DND-41 (cell line): ENCODE data around the gene MSANTD2.

Source experiments
- ATAC-seq: fragments of 200-7000 bp; cut with Tn5 transposase; 3 replicates; pipeline ENCODE4 v1.9.1; 2021; ENCODE audit warnings: low read depth; ENCODE audit not compliant: insufficient read depth
- DNase-seq: peaks from one replicate; pipeline ENCODE4 v3.0.0-alpha.2; 2020
- H2AFZ ChIP-seq: 2 replicates; pipeline ENCODE4 v1.6.0; 2012; ENCODE audit warnings: low read depth, low read length
- H3K27ac ChIP-seq: 2 replicates; pipeline ENCODE4 v1.5.1; 2012; ENCODE audit warnings: low read length, inconsistent platforms
- H3K27me3 ChIP-seq: fragments of 200-600 bp; sonication (generic); 2 replicates; pipeline ENCODE4 v1.6.0; 2012; ENCODE audit warnings: low read length, mild to moderate bottlenecking, inconsistent platforms; ENCODE audit not compliant: insufficient read depth, poor library complexity
- H3K36me3 ChIP-seq: 2 replicates; pipeline ENCODE4 v1.5.1; 2012; ENCODE audit warnings: low read length, inconsistent platforms; ENCODE audit not compliant: insufficient read depth
- H3K4me1 ChIP-seq: 2 replicates; pipeline ENCODE4 v1.5.1; 2012; ENCODE audit warnings: mild to moderate bottlenecking, low read length; ENCODE audit not compliant: insufficient read depth
- H3K4me2 ChIP-seq: 2 replicates; pipeline ENCODE4 v1.6.0; 2012; ENCODE audit warnings: mild to moderate bottlenecking, moderate library complexity, low read length, inconsistent platforms; ENCODE audit not compliant: insufficient read depth
- H3K4me3 ChIP-seq, 2 experiments: fragments of 200-600 bp in 1 of 2; shearing (Covaris generic) in 1 of 2; 2 replicates each; pipeline ENCODE4 v1.5.1; 2012 to 2016; ENCODE audit warnings: inconsistent platforms in 2 of 2, low read length in 2 of 2, mild to moderate bottlenecking in 2 of 2, low read depth in 1 of 2, moderate library complexity in 1 of 2
- H3K79me2 ChIP-seq: 2 replicates; pipeline ENCODE4 v1.6.0; 2012; ENCODE audit warnings: low read length, inconsistent platforms; ENCODE audit not compliant: insufficient read depth
- H3K9ac ChIP-seq: 2 replicates; pipeline ENCODE4 v1.6.0; 2012; ENCODE audit warnings: low read depth, mild to moderate bottlenecking, inconsistent platforms, low read length, moderate library complexity
- H3K9me3 ChIP-seq: 2 replicates; pipeline ENCODE4 v1.5.1; 2012; ENCODE audit warnings: low read length, moderate library complexity, mild to moderate bottlenecking, inconsistent platforms; ENCODE audit not compliant: insufficient read depth, severe bottlenecking
- H4K20me1 ChIP-seq: 2 replicates; pipeline ENCODE4 v1.6.0; 2012; ENCODE audit warnings: low read length; ENCODE audit not compliant: insufficient read depth
- EZH2 ChIP-seq: IDR thresholded peaks from 3 replicates; pipeline ENCODE4 v1.6.1; 2012; ENCODE audit warnings: borderline replicate concordance, low read depth, mild to moderate bottlenecking, moderate library complexity, low read length, inconsistent platforms; ENCODE audit not compliant: severe bottlenecking
- TF ChIP-seq, protein P1 (sequence below): IDR thresholded peaks from 2 replicates; pipeline ENCODE4 v1.5.1; 2012; ENCODE audit warnings: borderline replicate concordance, low read length, moderate library complexity, mild to moderate bottlenecking; ENCODE audit not compliant: poor library complexity, severe bottlenecking; ENCODE audit errors: extremely low read depth

Gene MSANTD2

GRCh38 chr11:124825876-124826275, 25.7 kb upstream of the MSANTD2 start:
- no peaks in the 10 kb centered on the region for H3K79me2 ChIP-seq
- no peak overlapping the region for H3K27ac ChIP-seq
- H3K9ac ChIP-seq = no peak overlapping the region
- H2AFZ ChIP-seq = no peak overlapping the region
- H3K4me2 ChIP-seq = no peak overlapping the region
- TF ChIP-seq, protein P1, sequence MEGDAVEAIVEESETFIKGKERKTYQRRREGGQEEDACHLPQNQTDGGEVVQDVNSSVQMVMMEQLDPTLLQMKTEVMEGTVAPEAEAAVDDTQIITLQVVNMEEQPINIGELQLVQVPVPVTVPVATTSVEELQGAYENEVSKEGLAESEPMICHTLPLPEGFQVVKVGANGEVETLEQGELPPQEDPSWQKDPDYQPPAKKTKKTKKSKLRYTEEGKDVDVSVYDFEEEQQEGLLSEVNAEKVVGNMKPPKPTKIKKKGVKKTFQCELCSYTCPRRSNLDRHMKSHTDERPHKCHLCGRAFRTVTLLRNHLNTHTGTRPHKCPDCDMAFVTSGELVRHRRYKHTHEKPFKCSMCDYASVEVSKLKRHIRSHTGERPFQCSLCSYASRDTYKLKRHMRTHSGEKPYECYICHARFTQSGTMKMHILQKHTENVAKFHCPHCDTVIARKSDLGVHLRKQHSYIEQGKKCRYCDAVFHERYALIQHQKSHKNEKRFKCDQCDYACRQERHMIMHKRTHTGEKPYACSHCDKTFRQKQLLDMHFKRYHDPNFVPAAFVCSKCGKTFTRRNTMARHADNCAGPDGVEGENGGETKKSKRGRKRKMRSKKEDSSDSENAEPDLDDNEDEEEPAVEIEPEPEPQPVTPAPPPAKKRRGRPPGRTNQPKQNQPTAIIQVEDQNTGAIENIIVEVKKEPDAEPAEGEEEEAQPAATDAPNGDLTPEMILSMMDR = no peak
- no peak for TF ChIP-seq EZH2
- no peaks in the 10 kb centered on the region for H3K36me3 ChIP-seq
- no peak overlapping the region for H3K4me3 ChIP-seq
- DNase-seq (no peak), ATAC-seq (no peak)
- no peaks in the 10 kb centered on the region for H3K9me3 ChIP-seq
- H4K20me1 ChIP-seq = no peaks in the 10 kb centered on the region
- no peaks in the 10 kb centered on the region for H3K4me1 ChIP-seq
- peaks cover 18% of the 10 kb centered on the region for H3K27me3 ChIP-seq

GRCh38 chr11:124823512-124824376, 23.5 kb upstream of the MSANTD2 start:
- H3K9me3 ChIP-seq = no peaks in the 10 kb centered on the region
- DNase-seq (no peak), ATAC-seq (no peak)
- H3K27me3 ChIP-seq = peaks cover 25% of the 10 kb centered on the region
- no peaks in the 10 kb centered on the region for H3K79me2 ChIP-seq
- no peak overlapping the region for H3K4me2 ChIP-seq
- H4K20me1 ChIP-seq = no peaks in the 10 kb centered on the region
- TF ChIP-seq EZH2 = no peak
- TF ChIP-seq, protein P1 = no peak
- H2AFZ ChIP-seq = no peak overlapping the region
- H3K4me3 ChIP-seq = no peak overlapping the region
- H3K9ac ChIP-seq = no peak overlapping the region
- no peaks in the 10 kb centered on the region for H3K36me3 ChIP-seq
- H3K27ac ChIP-seq = no peak overlapping the region
- no peaks in the 10 kb centered on the region for H3K4me1 ChIP-seq

DNA sequence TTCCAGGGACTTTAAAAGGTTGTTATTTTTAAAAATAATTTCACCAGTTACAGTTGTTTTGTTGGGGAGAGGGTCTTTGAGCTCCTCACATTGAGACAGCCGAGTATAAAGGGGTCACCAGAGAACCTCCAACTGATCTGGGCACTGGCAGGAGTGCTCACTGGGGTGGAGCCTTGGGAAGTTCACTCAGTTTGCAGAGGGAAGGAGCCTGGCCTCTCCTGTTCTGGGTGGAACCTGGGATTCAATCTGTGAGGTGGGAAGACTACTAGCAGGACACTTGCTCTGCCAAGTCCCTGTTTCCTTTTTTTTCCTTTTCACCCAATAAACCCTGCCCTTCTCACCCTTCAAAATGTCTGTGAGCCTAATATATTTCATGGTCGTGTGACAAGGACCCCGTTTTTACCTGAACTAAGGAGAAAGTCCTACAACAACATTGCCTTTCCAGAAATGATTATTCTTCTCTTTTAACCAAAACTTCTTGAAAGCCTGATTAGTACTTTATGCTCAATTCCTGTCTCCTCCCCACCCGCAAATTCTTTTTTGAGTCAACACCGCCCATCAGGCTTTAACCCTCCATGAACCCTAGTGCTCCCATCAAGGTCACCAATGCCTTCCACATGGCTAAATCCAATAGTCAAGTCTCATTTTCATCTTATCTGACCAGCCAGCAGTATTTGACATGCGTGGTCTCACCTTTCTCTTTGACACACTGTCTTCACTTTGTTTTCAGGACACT, 22.0 kb upstream of the MSANTD2 start:
- Histone ChIP-seq H3K27ac (no peak overlapping the region), H3K4me2 (no peak overlapping the region), H3K4me1 (no peaks in the 10 kb centered on the region), H3K79me2 (no peaks in the 10 kb centered on the region), H2AFZ (no peak overlapping the region), H3K9me3 (no peaks in the 10 kb centered on the region), H3K4me3 (no peak overlapping the region), H4K20me1 (no peaks in the 10 kb centered on the region), H3K27me3 (peaks cover 29% of the 10 kb centered on the region), H3K9ac (no peak overlapping the region), H3K36me3 (no peaks in the 10 kb centered on the region)
- DNase-seq (no peak), ATAC-seq (no peak)
- TF ChIP-seq, protein P1 = no peak
- TF ChIP-seq EZH2 = no peak
